ENCODE results near the gene ZNF177.

DNA sequence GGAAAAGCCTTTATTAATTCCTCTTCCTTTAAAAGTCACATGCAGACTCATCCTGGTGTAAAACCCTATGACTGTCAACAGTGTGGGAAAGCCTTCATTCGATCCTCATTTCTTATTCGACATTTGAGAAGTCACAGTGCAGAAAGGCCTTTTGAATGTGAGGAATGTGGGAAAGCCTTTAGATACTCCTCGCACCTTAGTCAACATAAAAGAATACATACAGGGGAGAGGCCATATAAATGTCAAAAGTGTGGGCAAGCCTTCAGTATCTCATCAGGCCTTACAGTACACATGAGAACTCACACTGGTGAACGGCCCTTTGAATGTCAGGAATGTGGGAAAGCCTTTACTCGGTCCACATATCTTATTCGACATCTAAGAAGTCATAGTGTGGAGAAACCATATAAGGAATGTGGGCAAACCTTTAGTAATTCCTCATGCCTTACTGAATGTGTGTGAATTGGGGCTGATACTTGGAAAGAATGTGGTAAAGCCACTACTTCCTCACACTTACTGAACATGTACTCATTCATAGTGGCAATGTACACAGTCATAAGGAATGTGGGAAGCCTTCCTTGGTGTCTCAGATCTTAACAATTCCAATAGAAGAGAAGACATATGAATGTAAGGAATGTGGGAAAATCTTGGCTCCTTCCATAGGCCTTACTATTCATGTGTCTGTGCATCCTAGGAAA is 20.1 kb upstream of the ZNF177 start:
- TF ChIP-seq, protein P1, sequence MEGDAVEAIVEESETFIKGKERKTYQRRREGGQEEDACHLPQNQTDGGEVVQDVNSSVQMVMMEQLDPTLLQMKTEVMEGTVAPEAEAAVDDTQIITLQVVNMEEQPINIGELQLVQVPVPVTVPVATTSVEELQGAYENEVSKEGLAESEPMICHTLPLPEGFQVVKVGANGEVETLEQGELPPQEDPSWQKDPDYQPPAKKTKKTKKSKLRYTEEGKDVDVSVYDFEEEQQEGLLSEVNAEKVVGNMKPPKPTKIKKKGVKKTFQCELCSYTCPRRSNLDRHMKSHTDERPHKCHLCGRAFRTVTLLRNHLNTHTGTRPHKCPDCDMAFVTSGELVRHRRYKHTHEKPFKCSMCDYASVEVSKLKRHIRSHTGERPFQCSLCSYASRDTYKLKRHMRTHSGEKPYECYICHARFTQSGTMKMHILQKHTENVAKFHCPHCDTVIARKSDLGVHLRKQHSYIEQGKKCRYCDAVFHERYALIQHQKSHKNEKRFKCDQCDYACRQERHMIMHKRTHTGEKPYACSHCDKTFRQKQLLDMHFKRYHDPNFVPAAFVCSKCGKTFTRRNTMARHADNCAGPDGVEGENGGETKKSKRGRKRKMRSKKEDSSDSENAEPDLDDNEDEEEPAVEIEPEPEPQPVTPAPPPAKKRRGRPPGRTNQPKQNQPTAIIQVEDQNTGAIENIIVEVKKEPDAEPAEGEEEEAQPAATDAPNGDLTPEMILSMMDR (IDR thresholded peaks at IDR 0.05): no peak
- no peak for TF ChIP-seq EZH2 (IDR thresholded peaks at IDR 0.05; ENCODE audit: borderline replicate concordance, insufficient read depth, low read depth, low read length, poor library complexity, severe bottlenecking)
